GM18951 (cell line): Measurements from ENCODE around the gene RAB31.

Experiments used
- POLR2A ChIP-seq: IDR thresholded peaks from 4 replicates; pipeline ENCODE4 v1.6.1; 2011; ENCODE audit warnings: mild to moderate bottlenecking; ENCODE audit not compliant: insufficient read length, insufficient read depth; ENCODE audit errors: extremely low read depth
- in situ Hi-C: fragments of 300-500 bp; cut with MboI; formaldehyde crosslinking; loops from one replicate; pipeline ENCODE4 v1.12.0; 2022; ENCODE audit warnings: low sequenced_read_pairs, mixed read lengths, inconsistent platforms; ENCODE audit not compliant: unreplicated experiment

Gene RAB31

GRCh38 chr18:9829397-9829712, 121.3 kb downstream of the RAB31 start:
- in situ Hi-C loops, result no loop called here
- no peak for TF ChIP-seq POLR2A

- TF ChIP-seq POLR2A, result no peak
- in situ Hi-C loops, result no loop called here
Observed at GRCh38 chr18:9831036-9831722, 123.1 kb downstream of the RAB31 start.

- TF ChIP-seq POLR2A, result no peak
- in situ Hi-C loops, result no loop called here
Observed at GRCh38 chr18:9831723-9832199, 123.7 kb downstream of the RAB31 start.

GRCh38 chr18:9832871-9833270, 124.8 kb downstream of the RAB31 start:
- no peak for TF ChIP-seq POLR2A
- in situ Hi-C loops, result no loop called here

GRCh38 chr18:9834551-9834950, 126.5 kb downstream of the RAB31 start:
- no peak for TF ChIP-seq POLR2A
- in situ Hi-C loops, result no loop called here

DNA sequence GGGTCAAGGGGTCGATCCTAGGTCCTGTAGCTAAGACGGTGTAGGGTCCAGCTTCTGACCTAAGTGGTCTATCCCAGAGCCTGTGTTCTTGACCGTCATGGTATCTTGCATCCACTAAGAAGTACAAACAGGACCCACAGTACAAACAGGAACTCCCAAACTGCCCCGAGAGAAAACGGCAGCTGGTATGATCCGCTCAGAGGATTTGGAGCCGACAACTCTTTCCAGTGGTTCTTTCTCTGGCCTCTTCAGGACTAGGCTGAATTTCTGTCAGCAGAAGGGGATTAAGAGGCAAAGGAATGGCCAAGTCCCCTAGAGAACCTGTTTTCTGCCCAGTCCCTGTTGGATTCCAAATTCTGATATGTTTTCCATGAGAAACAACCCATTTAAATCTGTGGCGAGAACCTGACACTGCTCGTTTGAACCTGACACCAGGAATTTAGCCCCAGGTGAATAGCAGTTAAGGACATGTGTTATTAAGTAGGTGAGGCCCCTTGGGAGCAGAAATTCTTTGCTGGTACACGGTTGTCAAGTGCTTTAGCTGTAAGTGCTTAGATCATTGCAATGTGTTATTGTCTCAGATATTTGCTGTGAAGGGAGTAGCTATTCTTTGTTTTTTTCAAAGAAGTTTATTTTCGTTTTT, 127.1 kb downstream of the RAB31 start:
- no peak for TF ChIP-seq POLR2A
- in situ Hi-C loops, result no loop called here

GRCh38 chr18:9835825-9836224, 127.7 kb downstream of the RAB31 start:
- TF ChIP-seq POLR2A, result no peak
- in situ Hi-C loops, result no loop called here

DNA sequence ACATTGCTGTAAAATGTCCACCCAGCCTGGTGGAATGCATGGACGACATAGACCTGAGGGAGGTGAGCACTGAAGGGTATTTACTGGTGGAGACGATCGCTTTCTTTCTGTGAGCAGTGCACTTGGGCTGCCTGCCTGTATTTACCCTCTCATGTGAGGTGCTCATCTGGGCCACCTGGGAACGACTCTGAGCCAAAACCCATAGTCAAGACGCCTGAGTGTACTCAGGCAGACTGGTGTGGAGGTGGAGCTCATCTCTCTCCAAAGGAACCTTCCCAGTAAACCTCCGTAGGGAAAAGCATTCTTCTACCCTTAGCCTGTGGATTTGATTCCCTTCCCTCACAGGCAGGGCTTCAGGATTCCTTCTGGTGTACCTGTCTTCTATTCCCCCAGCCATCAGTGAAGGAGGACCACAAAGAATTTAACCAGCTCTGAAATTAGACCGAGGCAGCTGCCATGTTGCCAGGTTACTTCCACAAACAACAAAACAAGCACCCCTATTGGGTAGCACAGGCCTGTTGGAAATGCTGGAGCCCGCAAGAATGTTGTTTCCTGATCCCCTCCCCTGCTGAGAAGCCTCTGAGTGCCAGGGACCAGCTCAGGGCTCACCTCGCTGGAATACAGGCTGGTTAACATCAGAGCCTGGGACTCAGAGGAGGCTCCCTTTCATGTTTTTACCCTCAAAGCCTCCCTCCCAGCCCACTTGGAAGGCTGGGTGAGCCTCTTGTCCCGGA, 130.2 kb downstream of the RAB31 start:
- TF ChIP-seq POLR2A, result no peak
- in situ Hi-C loops, result no loop called here

- in situ Hi-C loops, result no loop called here
- TF ChIP-seq POLR2A, result no peak
Observed at GRCh38 chr18:9839211-9839610, 131.1 kb downstream of the RAB31 start.

DNA sequence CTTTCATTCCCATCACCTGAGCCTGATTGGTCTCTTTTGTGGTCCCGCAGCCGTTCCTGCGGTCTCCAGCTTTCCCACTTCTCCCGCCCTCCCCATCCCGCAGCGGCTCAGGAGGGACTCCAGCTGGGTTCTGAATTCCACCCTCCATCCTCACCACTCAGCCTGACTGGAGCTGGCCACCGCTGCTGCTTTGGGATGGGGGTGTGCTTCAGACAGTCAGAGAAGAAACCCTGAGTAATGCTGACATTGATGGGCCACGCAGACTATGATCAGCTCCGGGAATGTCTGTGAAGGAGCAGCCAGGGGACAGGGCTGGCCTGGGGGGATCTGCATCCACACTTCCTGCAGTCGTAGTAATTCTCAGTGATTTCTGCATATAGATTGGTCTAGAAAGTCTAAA, 131.8 kb downstream of the RAB31 start:
- TF ChIP-seq POLR2A, result no peak
- in situ Hi-C loops, result no loop called here

DNA sequence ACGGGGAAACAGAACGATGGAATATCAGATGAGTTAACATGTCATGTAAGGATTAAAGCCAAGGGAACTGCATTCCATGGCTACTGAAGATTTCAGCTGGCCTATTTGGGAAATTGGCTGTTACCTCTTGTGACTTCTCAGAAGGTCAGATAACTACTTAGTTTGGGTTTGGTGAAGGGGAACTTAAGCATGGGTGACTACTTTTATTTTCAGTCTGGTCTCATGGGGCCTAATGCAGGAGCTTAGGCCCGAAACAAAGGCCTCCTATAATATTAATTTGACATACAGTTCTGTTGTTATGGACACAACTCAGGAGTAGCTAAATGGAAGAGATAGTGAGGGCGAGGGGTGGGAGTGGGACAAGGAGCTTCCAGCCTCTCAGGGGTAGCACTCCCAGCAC, 133.7 kb downstream of the RAB31 start:
- in situ Hi-C loops, result no loop called here
- TF ChIP-seq POLR2A, result no peak

- in situ Hi-C loops, result no loop called here
- TF ChIP-seq POLR2A, result no peak
Observed at GRCh38 chr18:9842448-9842847, 134.3 kb downstream of the RAB31 start.

DNA sequence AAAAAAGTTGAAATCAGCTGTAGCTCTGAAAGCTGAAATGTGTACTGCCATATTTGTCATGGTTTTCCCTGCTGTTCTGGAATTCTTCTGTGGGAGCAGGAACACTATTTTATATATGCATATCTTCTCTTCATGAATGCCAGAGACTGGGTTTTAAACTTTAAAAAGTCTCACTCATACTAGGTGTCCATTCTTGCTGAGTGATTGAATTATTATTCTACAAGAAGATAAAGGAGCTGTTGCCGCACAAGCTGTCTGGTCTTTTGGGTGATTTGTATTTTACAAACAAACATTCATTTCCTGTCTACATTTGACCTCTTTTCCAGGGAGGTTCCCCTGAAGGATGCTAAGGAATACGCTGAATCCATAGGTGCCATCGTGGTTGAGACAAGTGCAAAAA, 137.2 kb downstream of the RAB31 start:
- TF ChIP-seq POLR2A, result no peak
- in situ Hi-C loops, result no loop called here
